ENCODE data around the gene ASPHD2. TPM values are rescaled to one million over a fixed set of nuclear protein-coding genes. Genes with fewer than 3 reads are reported as not detected.

ASPHD2 gene
- polyA plus RNA-seq, 1 donor from 2014 or later = 18.7 TPM

- Histone ChIP-seq H3K9ac (ENCODE audit: low read length) (no peak overlapping the region), H3K36me3 (ENCODE audit: insufficient read depth, low read length) (no peaks in the 10 kb centered on the region), H3K27me3 (ENCODE audit: insufficient read depth, low read depth, low read length) (no peaks in the 10 kb centered on the region), H3K4me3 (ENCODE audit: low read length) (no peak overlapping the region), H4K20me1 (ENCODE audit: insufficient read depth) (no peaks in the 10 kb centered on the region), H3K9me2 (ENCODE audit: insufficient read depth, low read length) (no peaks in the 10 kb centered on the region), H2AFZ (ENCODE audit: low read depth, low read length) (no peak overlapping the region), H3K4me2 (ENCODE audit: low read length) (no peak overlapping the region), H3F3A (ENCODE audit: insufficient read depth, low read length, poor library complexity, severe bottlenecking) (no peaks in the 10 kb centered on the region), H3K27ac (ENCODE audit: low read length) (no peak overlapping the region), H3K79me2 (replicated peaks; ENCODE audit: insufficient read depth, low read length) (peaks cover 4% of the 10 kb centered on the region), H3K9me3 (ENCODE audit: low read length) (no peaks in the 10 kb centered on the region)
- no peak for TF ChIP-seq TAF1 (IDR thresholded peaks at IDR 0.05; ENCODE audit: low read depth)
- no peak for TF ChIP-seq REST (IDR thresholded peaks at IDR 0.05; ENCODE audit: borderline replicate concordance)
- TF ChIP-seq MXI1 (conservative IDR thresholded peaks at IDR 0.05; ENCODE audit: poor library complexity, severe bottlenecking) = no peak
- TF ChIP-seq SMC3 (conservative IDR thresholded peaks at IDR 0.05; ENCODE audit: poor library complexity) = no peak
- TF ChIP-seq EP300 (conservative IDR thresholded peaks at IDR 0.05; ENCODE audit: poor library complexity, severe bottlenecking) = no peak
- TF ChIP-seq EZH2 (IDR thresholded peaks at IDR 0.05; ENCODE audit: borderline replicate concordance, insufficient read depth, low read length, poor library complexity, severe bottlenecking) = no peak
- TF ChIP-seq POLR2AphosphoS5 (IDR thresholded peaks at IDR 0.05) = no peak
- TF ChIP-seq CTCF (IDR thresholded peaks at IDR 0.05; ENCODE audit: poor library complexity, severe bottlenecking) = no peak
- TF ChIP-seq RAD21 (conservative IDR thresholded peaks at IDR 0.05) = no peak
Measured at GRCh38 chr22:26432619-26433311, 3.7 kb downstream of the ASPHD2 start.

- H3K4me2 ChIP-seq (ENCODE audit: low read length) = no peak overlapping the region
- H3K79me2 ChIP-seq (replicated peaks; ENCODE audit: insufficient read depth, low read length) = peaks cover 4% of the 10 kb centered on the region
- H4K20me1 ChIP-seq (ENCODE audit: insufficient read depth) = no peaks in the 10 kb centered on the region
- H3F3A ChIP-seq (ENCODE audit: insufficient read depth, low read length, poor library complexity, severe bottlenecking) = no peaks in the 10 kb centered on the region
- no peak overlapping the region for H3K9ac ChIP-seq (ENCODE audit: low read length)
- no peaks in the 10 kb centered on the region for H3K9me2 ChIP-seq (ENCODE audit: insufficient read depth, low read length)
- H3K27me3 ChIP-seq (ENCODE audit: insufficient read depth, low read depth, low read length) = no peaks in the 10 kb centered on the region
- no peak overlapping the region for H3K27ac ChIP-seq (ENCODE audit: low read length)
- TF ChIP-seq TAF1 (IDR thresholded peaks at IDR 0.05; ENCODE audit: low read depth) (no peak), EP300 (conservative IDR thresholded peaks at IDR 0.05; ENCODE audit: poor library complexity, severe bottlenecking) (no peak), REST (IDR thresholded peaks at IDR 0.05; ENCODE audit: borderline replicate concordance) (no peak), EZH2 (IDR thresholded peaks at IDR 0.05; ENCODE audit: borderline replicate concordance, insufficient read depth, low read length, poor library complexity, severe bottlenecking) (no peak), SMC3 (conservative IDR thresholded peaks at IDR 0.05; ENCODE audit: poor library complexity) (no peak), MXI1 (conservative IDR thresholded peaks at IDR 0.05; ENCODE audit: poor library complexity, severe bottlenecking) (no peak), RAD21 (conservative IDR thresholded peaks at IDR 0.05) (no peak), POLR2AphosphoS5 (IDR thresholded peaks at IDR 0.05) (no peak), CTCF (IDR thresholded peaks at IDR 0.05; ENCODE audit: poor library complexity, severe bottlenecking) (no peak)
- H3K9me3 ChIP-seq (ENCODE audit: low read length) = no peaks in the 10 kb centered on the region
- H3K36me3 ChIP-seq (ENCODE audit: insufficient read depth, low read length) = no peaks in the 10 kb centered on the region
- H3K4me3 ChIP-seq (ENCODE audit: low read length) = no peak overlapping the region
- no peak overlapping the region for H2AFZ ChIP-seq (ENCODE audit: low read depth, low read length)
Measured at GRCh38 chr22:26433805-26434204, 4.7 kb downstream of the ASPHD2 start.

Data from neural cell (in vitro differentiated cells).